Measurements from ENCODE around the gene OR4D10. TPM values are rescaled to one million over a fixed set of nuclear protein-coding genes. Genes with fewer than 3 reads are reported as not detected.

The OR4D10 gene
- total and polyA plus RNA-seq, 2 of the 8 experiments (the other 6 are each of a cell fraction or from before 2014, with no cell fraction given): not detected

DNA sequence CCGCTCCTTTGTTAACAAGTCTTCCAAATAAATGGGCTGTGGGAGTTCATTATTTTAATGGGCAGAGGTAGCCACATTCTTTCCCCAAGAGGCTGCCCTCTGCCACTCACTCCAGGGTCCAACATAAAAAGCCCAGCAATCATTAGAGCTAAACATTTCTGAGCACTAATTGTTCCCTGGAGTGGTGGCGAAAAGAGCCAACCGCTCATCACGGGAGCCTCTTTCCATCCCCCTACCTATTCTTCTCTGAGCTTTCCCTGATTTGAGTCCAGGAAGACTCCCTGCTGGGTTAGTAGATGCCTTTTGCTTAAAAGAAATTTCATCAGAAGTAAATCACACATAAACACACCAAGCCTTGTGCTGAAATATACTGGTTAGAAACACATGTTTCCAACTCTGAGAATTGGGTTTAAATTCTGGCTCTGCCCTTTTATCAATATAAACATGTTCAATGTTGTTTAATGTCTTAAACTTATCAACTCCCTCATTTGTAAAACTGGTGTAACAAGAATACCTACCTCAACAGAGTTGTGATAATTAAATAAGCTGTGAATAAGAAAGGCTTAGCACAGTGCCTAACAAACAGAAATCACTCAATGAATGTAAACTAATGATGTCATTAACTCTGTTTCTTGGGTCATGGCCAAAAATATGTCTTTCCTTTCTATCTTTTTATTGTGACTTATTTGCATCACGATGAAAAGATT lies 46.6 kb upstream of the OR4D10 start, which contains the start of gene OR5A2:
OR5A2 (minus strand) TSS at position 53 of the 707 bp plus-strand sequence. CDS start 3,460 bp downstream, outside the sequence.
- Histone ChIP-seq H3K27me3 (replicated peaks in 1 of 4; ENCODE audit: control insufficient read depth in 3 of 4, extremely low read depth in 1 of 4, insufficient read depth in 3 of 4, low read length in 3 of 4) (no peaks in the 10 kb centered on the region), H3K4me2 (ENCODE audit: insufficient read depth in 1 of 2, low read depth in 2 of 2, low read length in 2 of 2) (peak within 1 kb of the TSS; percentile 40 to 46; a peak in 3 of 4 replicates), H4K91ac (replicated peaks; ENCODE audit: insufficient read length, low read length) (peak within 1 kb of the TSS; percentile 3), H3K9ac (replicated peaks in 1 of 4; ENCODE audit: extremely low read depth in 1 of 4, low read depth in 3 of 4, low read length in 3 of 4) (no peak within 1 kb of the TSS), H3K79me2 (ENCODE audit: control insufficient read depth in 1 of 2, insufficient read depth in 2 of 2, low read length in 2 of 2) (no peaks in the 10 kb centered on the region), H3K23ac (ENCODE audit: insufficient read length) (no peak within 1 kb of the TSS), H3K23me2 (ENCODE audit: low read depth, low read length) (no peaks in the 10 kb centered on the region), H3K4me3 (ENCODE audit: extremely low read depth in 1 of 4, insufficient read depth in 2 of 4, low read depth in 3 of 4, low read length in 4 of 4) (peak within 1 kb of the TSS in 2 of 4 experiments; percentile 0 to 22; a peak in 2 of 8 replicates), H3K79me1 (ENCODE audit: low read depth, low read length) (no peaks in the 10 kb centered on the region), H3K14ac (ENCODE audit: insufficient read length) (no peak within 1 kb of the TSS), H2BK20ac (ENCODE audit: low read length) (peak within 1 kb of the TSS; percentile 24), H3K56ac (replicated peaks; ENCODE audit: insufficient read length, low read depth, low read length) (no peak within 1 kb of the TSS), H3K4me1 (replicated peaks in 1 of 4; ENCODE audit: control insufficient read depth in 3 of 4, insufficient read depth in 4 of 4, low read length in 3 of 4) (peaks cover 3 to 7% (median 4%) of the 10 kb centered on the region in 4 experiments; a peak in 6 of 7 replicates), H3K18ac (ENCODE audit: extremely low read depth, low read length) (peak within 1 kb of the TSS; percentile 7; the same call in 1 of the 2 replicates), H2BK5ac (ENCODE audit: low read depth, low read length) (peak within 1 kb of the TSS; percentile 32; the same call in 1 of the 2 replicates), H4K20me1 (replicated peaks in 1 of 2; ENCODE audit: control insufficient read depth in 1 of 2, insufficient read depth in 2 of 2, low read length in 2 of 2) (no peaks in the 10 kb centered on the region), H2BK120ac (replicated peaks; ENCODE audit: low read depth, low read length) (peak within 1 kb of the TSS; percentile 27), H4K8ac (ENCODE audit: extremely low read depth, insufficient read depth, low read length) (no peak within 1 kb of the TSS), H3K4ac (replicated peaks; ENCODE audit: insufficient read length, low read depth, low read length) (no peak within 1 kb of the TSS), H2BK12ac (ENCODE audit: low read depth, low read length) (0 out of 2 replicates have a peak within 1 kb of the TSS, but pooled peaks have one; percentile 30), H2AK5ac (ENCODE audit: low read depth, low read length) (no peak within 1 kb of the TSS), H2AFZ (ENCODE audit: low read length) (peak within 1 kb of the TSS; percentile 67; the same call in 1 of the 2 replicates), H4K5ac (ENCODE audit: insufficient read length, low read depth, low read length) (no peak within 1 kb of the TSS), H3K27ac (ENCODE audit: low read depth, low read length) (peak within 1 kb of the TSS; percentile 30; the same call in 1 of the 2 replicates), H3K9me3 (ENCODE audit: insufficient read depth in 2 of 2, low read depth in 1 of 2, low read length in 1 of 2) (no peaks in the 10 kb centered on the region), H3K36me3 (ENCODE audit: control insufficient read depth in 2 of 4, insufficient read depth in 4 of 4, low read length in 3 of 4) (no peaks in the 10 kb centered on the region), H2BK15ac (ENCODE audit: low read length) (no peak within 1 kb of the TSS)
- TF ChIP-seq BACH1 (IDR thresholded peaks at IDR 0.05; ENCODE audit: low read length): no peak
- TF ChIP-seq NRF1 (IDR thresholded peaks at IDR 0.05; ENCODE audit: low read depth, low read length): no peak
- TF ChIP-seq ASH2L (IDR thresholded peaks at IDR 0.05; ENCODE audit: low read length): peak; percentile 56
- TF ChIP-seq RBBP5 (IDR thresholded peaks at IDR 0.05; ENCODE audit: borderline replicate concordance, low read depth, low read length): peak; percentile 84
- no peak for TF ChIP-seq SUZ12 (IDR thresholded peaks at IDR 0.05; ENCODE audit: low read length)
- DNase-seq (ENCODE audit: low read depth in 1 of 2, low spot score in 2 of 2) (peak; percentile 34 to 49), FAIRE-seq (peak; percentile 52)
- POLR2A ChIA-PET (ENCODE audit: partially characterized antibody): interaction anchor here (0.7 to 1.5 kb wide), 3 partner anchors 171 to 254 kb away, joined by 3 to 5 read pairs (median 4); partner anchors contain the start of gene DTX4
- 33% methylated on average over 5 of the region's 5 CpGs; no CpG with 5 or more reads in 1 of the 2 experiments for whole genome bisulfite sequencing, 2 experiments (ENCODE audit: extremely low coverage in 1 of 2, insufficient coverage in 1 of 2, insufficient read length in 1 of 2, insufficient replicate concordance in 2 of 2, low coverage in 1 of 2, low lambda C conversion rate in 2 of 2, missing lambda C conversion rate in 1 of 2)
- CTCF ChIA-PET (ENCODE audit: partially characterized antibody): interaction anchor here (1.3 to 2.7 kb wide), 5 partner anchors 9 to 268 kb away, joined by 3 to 9 read pairs (median 5); partner anchors contain the start of gene DTX4
